Measurements from ENCODE around the gene FOXI1.

FOXI1 gene

DNA sequence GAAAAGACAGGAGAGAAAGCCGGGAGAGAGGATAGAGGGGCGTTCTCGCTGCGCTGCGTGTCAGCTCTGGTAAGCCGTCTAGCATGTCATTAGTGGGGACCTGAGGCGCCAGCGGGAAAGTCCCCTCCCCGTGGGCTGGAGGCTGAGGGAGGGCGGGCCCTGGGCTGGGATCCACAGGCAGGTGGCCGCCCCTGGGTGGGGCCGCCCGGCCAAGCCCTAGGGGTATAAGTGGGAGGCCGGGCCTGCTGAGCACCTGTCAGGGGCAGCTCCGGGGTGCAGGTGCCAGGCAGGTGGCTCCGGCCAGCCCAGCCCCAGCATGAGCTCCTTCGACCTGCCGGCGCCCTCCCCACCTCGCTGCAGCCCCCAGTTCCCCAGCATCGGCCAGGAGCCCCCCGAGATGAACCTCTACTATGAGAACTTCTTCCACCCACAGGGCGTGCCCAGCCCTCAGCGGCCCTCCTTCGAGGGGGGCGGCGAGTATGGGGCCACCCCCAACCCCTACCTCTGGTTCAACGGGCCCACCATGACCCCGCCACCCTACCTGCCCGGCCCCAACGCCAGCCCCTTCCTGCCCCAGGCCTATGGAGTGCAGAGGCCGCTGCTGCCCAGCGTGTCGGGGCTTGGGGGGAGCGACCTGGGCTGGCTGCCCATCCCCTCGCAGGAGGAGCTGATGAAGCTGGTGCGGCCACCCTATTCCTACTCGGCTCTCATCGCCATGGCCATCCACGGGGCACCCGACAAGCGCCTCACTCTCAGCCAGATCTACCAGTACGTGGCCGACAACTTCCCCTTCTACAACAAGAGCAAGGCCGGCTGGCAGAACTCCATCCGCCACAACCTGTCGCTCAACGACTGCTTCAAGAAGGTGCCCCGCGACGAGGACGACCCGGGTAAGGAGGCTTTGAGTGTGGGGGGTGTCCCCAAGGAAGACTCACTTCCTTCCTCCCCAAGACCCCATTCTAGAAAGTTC is at the start of gene FOXI1:
Gene FOXI1, plus strand, starts transcription at position 256 of the 970 bp plus-strand sequence. Its CDS starts 61 bp downstream, at position 317.
- no peak for DNase-seq (ENCODE audit: low read depth in 2 of 2)

DNA sequence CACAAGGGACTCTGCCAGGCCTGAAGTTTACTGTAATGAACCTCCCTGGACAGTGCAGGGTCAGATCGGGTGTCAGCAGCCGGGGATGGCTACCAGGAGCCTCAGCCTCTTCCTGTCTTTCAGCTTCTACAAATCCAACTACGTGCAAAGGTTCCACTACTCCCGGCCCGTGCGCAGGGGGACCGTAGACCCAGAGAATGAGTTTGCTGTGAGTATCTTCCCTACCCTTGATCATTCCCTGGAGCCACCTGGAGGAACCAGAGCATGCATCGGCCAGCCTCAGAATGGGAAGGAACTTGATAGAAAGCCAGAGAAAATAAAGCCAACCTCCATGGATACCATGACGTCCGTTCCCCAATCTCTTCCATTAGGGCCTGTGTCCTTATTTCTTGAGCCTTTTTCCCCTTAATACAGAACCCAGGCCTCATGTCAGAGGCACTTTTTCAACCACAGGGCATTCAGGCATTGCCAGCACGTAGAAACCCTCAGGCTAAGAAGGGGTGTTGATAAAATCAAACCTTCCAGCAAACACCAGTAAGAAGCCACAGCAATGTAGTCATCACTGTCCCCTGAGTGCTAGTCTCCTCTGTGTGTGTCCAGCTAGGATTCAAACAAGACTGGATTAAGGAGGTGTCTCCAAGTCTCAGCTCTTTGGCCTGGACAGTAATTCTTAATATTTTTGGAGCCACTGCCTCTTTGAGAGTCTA is 49.0 kb upstream of the FOXI1 start:
- DNase-seq (ENCODE audit: low read depth in 2 of 2): no peak

DNA sequence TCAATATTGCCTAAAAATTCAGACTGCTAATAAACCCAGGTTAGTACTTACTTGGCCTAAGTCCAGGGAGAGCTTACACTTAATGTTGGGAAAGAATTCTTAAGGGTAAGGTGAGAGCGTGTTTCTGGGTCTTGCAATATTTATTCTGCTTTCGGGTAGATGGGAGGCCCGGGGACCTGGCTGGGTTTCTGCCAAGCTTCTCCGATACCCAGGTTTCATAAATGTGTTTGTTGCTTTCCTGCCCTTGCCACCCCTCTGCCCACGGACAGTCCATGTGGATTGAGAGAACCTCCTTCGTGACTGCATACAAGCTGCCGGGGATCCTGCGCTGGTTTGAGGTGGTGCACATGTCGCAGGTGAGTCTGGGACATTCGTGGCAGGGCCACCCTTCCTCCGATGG is 48.4 kb upstream of the FOXI1 start:
- no peak for DNase-seq (ENCODE audit: low read depth in 2 of 2)

DNA sequence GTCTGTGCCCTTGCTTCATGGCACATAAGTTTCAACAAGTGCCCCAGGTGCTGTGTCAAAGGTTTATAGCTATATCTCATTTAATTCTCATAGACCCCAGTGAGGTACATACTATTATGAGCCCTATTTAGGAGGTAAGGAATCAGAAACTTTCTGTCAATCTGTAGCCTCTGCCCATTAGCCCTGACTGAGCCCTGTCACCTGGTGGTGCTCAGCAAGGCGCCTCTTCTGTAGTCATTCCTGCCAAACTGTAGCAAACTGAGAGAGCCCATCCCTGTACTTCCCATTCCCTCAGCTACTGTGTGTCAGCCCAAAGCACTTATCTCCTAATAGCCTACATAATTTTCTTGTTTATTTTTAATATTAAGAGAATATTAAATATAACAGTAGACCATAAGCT is 46.5 kb upstream of the FOXI1 start:
- DNase-seq (ENCODE audit: low read depth in 2 of 2): no peak

DNA sequence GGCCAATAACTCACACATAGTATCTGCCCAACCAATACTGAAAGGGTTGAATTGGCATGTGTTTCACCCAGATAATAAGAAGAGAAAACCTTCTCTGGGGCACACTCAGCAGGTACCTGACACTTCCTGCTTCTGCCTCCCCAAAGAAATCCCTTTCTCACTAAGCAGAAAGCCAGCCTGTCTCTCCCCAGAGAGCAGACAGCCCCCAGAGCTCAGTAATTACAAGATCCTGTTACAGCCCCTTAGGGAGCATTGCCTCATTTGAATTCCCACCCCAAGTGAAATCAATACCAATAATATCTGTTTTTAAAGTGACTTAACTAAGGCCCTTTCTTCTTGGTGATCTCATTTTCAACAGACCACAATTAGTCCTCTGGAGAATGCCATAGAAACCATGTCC is 38.5 kb upstream of the FOXI1 start:
- DNase-seq (ENCODE audit: low read depth in 2 of 2): no peak

DNA sequence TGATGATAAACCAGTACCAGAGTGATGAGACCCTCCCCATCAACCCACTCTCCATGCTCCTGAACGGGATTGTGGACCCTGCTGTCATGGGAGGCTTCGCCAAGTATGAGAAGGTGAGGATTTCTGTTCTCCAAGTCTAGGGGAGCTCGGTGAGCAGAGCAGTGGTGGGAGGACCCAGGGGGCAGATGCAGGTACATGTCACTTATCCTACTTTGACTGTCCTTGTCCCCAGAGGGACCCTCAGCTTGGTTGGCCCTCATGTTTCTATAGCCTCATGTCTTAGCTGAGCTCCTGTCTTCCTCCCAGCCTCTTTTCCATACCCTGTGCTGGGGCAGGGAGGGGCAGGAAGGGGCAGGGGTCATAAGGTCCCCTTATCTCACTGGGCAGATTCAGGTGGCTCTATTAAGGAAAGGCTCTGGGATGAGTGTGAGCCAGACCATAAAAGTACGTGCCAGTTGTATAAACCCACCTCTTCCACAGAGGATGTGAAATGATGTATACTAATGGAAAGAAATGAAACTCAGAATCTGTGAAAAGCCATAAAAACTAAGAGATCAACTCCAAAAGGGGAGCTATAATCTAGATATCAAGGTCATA is 38.0 kb upstream of the FOXI1 start:
- no peak for DNase-seq (ENCODE audit: low read depth in 2 of 2)

DNA sequence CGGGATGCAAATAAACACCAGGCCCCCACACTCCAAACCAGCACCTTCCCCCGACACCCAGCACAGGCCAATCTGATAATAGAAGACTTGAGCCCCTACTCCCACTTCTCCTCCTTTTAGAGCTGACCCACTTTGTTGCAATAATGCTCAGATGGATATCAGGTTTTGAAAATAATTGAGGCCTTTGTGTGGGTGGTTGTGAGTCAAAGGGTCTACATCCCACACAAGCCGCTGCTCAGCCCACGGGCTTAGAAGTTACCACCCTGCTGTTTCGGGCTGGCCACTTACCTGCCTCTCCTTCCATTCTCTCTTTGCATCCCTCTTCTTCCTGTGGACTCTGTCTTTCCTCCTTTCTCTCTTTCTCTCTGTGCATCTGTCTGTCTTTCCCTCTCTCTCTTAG is 36.2 kb upstream of the FOXI1 start:
- DNase-seq (ENCODE audit: low read depth in 2 of 2): no peak

DNA sequence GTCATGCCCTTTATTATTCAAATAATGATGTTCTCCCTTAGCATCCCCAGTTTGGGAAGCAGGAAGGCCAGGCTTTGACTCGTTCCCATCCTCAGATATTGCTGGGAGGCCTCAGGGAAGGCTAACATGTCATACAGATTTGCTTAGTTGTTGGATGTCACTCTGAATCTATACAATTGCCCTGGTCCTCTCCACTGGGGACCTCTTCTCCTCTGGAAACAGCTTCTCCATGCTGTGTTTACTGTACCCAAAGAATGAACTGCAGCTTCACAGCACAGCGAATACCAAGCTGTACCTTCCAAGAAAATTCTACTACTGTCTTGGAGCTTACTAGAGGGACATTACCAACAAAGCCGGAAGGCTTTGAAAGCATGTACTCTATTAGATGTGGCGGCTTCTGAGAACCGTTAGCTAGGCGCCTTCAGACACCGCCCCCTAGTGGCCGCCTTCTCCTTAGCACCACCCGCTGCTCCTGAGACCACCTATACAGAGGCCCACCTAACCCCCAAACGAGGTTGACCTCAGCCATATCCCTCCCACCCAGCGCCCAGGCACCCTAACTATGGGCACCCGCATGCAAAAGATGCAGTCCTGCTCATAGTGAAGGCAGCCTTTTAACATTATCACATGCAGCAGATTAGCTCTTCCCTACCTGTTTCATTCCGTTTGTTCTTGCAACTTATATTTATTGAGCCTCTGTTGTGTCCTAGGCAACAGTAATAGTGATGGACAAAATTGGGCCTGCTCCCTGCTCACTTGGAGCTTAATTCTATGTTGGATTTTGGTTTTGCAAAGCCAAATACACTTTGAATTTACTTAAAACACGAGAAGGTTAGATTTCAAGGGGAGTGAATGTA is 34.9 kb upstream of the FOXI1 start:
- peak; percentile 8 for DNase-seq (ENCODE audit: low read depth in 2 of 2)

DNA sequence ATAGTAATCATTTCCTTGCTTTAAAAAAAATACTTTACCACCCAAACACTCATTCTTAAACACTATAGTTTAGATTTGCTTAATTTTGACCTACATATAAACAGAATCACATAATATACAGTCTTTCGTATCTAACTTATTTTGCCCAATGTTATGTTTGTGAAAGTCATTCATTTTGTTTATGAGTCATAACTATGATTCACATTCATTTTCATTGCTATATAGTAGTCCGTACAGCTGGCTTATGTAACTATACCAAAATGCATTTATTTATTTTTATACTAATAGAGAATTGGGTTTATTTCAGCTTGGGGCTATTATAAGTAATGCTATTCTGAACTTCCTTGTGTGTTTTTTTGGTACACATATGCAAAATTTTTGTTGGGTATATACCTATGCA is 33.9 kb upstream of the FOXI1 start:
- DNase-seq (ENCODE audit: low read depth in 2 of 2): no peak

DNA sequence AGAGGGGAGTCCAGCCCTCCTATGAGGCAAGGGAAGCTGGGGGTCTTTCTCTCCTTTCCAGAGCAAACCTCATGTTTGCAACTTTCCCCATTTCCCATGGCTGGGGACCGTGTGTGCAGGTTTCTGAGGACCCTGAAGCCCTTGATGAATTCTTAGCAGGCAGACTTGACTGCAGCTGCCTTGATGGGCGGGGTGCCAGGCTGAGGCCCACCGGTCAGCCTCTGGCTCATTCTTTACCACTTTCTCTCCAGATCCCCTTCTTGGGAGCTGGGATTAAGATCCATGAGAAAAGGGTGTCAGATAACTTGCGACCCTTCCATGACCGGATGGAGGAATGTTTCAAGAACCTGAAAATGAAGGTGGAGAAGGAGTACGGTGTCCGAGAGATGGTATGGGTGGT is 30.0 kb upstream of the FOXI1 start:
- no peak for DNase-seq (ENCODE audit: low read depth in 2 of 2)

DNA sequence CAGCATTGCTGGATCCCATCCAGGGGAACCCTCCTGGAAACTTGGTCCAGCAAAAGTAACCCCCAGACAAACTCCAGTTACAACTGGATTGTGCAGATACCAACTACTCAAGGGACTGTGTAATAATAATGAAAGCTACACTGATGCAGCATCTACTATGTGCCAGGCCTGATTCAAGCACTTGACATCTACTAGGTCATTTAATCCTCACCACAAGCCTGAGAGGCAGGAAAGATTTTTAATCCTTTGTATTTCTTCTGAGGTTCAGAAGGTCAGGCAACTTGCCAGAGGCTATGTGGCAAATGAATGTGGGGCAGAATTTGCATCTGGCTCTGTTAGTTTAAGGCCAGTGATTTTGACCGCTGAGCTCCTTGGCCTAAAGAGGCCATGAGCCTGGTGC is 29.5 kb upstream of the FOXI1 start:
- DNase-seq (ENCODE audit: low read depth in 2 of 2): no peak

DNA sequence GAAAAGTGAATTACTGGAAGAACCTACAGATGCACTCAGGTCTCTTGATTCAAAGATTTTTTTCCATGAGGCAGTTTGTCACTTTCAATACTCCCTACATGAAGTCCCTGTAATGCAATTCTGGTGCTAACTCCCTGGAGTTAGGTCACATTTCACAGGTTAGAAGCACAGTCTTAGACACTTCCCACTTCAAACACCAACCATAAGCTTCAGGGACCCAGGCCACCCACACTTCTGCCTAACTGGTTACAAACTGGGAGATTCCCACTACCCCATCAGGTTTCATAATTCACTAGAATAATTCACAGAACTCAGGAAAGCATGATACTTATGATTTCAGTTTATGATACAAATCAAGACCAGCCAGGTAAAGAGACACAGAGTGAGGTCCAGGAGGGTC is 29.0 kb upstream of the FOXI1 start:
- no peak for DNase-seq (ENCODE audit: low read depth in 2 of 2)

DNA sequence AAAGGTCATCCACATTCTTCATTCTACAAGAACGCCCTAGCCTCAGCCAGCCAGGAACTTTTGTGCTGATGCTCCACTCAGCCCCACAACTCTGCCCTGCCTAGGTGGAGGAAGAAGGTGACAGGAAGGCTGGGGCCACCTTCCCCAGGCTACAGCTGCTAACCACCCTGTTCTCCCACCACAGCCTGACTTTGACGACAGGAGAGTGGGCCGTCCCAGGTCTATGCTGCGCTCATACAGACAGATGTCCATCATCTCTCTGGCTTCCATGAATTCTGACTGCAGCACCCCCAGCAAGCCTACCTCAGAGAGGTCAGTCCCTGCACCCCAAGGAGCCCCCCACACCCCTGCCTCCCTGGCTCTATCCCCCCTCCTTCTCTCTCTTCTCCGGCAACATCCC is 28.2 kb upstream of the FOXI1 start:
- DNase-seq (ENCODE audit: low read depth in 2 of 2): no peak

DNA sequence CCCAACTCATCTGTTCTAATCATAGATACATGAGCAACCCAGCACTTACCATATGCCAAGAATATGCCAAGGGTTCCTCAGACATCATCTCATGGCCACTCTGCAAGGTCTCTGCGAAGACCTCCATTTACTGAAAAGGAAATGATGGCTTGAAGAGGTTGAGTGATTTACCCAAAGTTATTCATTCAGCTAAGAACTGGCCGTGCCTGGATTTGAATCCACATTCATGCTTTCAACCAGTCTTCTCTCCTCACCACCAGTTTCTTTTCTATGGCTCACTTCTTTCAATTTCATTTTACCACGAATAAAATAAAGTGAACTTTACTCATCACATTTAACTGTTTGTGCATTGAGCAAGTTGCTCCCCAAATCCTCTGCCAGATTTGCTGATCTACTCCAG is 27.2 kb upstream of the FOXI1 start:
- DNase-seq (ENCODE audit: low read depth in 2 of 2): no peak

DNA sequence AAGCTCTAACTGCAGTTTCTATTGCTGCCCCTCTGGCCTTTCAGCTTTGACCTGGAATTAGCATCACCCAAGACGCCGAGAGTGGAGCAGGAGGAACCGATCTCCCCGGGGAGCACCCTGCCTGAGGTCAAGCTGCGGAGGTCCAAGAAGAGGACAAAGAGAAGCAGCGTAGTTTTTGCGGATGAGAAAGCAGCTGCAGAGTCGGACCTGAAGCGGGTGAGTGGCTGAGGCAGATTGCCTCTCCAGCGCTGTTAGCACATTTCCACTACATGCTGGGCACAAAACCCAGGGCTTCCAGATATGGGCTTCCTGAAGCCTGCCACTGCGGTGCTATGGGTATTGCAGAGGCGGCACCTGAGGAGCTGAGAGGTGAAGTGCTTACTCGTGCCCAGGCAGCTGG is 26.8 kb upstream of the FOXI1 start:
- DNase-seq (ENCODE audit: low read depth in 2 of 2): no peak

DNA sequence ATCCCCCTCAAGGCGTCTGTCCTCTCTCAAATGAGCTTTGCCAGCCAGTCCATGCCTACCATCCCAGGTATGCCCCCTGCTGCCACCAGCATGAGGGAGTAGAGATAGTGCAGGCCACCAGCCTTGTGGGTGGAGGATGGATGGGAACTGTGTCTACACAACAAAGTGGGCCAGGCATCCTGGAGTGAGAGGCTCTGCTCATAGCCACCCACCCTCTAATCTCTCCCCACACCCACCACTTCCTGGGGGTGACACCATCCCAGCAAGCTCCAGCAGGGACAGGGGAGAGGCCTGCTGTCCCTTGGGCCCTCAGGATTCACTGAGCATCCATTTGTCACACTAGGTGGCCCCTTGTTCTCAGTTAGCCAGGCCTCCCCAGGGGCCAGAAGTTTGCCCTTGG is 25.5 kb upstream of the FOXI1 start:
- no peak for DNase-seq (ENCODE audit: low read depth in 2 of 2)

DNA sequence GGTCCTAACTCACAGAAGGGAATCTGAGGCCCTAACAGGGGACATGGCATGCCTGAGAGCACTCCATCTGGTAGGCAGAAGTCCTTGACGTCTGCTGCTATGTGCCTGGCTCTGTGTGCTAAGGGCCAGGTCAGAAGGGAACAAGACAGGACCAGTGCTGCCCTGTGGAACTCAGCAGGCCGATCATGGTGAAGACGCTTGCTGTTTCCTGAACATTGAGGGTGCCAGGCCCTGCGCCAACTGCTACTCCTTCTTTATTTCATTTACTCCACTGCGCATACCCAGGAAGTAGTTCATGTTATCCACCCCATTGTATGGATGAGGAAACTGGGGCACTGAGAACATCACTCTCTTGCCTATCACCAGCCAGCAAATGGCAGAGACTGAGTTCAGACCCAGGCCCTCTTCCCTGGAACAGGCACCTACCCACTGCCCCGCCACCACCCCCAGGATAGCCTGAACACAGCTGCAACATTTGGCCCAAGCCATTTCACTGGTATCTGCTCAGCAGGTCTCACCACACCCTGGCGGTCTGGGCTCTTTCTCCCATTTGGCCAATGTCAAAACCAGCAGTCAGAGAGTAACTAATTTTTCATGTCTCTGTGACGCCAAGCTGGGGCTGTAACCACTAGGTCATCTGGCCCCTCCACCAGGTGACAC is 24.8 kb upstream of the FOXI1 start:
- no peak for DNase-seq (ENCODE audit: low read depth in 2 of 2)

DNA sequence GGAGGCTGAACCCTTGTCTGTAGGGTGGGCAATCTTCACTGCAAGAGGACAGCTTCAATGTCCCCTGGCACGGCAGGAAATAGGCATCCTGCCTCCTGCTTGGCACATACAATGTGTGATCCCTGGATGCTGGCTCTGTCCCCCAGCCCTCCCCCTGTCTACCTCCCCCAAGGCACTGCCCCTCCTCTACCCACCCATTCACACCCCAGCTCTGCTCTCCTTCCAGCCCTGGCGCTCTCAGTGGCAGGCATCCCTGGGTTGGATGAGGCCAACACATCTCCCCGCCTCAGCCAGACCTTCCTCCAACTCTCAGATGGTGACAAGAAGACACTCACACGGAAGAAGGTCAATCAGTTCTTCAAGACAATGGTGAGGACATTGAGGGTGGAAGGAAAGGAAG is 24.1 kb upstream of the FOXI1 start:
- no peak for DNase-seq (ENCODE audit: low read depth in 2 of 2)

DNA sequence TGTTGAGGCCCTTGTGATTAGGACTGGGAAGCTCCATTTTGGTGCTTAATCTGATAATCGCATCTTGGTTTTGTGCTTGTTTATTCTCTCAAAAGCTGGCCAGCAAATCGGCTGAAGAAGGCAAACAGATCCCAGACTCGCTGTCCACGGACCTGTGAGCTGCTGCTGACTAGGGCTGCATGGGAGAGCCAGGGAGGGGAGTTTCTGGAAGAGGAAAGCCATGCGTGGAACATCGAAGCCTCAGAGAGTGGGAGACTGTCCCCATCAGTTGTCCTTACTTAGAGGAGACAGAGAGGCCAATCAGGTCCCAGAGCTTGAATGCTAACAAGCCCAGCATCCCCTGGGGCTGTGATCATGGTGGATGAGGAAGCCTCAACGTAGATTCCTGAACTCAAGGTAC is 23.0 kb upstream of the FOXI1 start:
- no peak for DNase-seq (ENCODE audit: low read depth in 2 of 2)

DNA sequence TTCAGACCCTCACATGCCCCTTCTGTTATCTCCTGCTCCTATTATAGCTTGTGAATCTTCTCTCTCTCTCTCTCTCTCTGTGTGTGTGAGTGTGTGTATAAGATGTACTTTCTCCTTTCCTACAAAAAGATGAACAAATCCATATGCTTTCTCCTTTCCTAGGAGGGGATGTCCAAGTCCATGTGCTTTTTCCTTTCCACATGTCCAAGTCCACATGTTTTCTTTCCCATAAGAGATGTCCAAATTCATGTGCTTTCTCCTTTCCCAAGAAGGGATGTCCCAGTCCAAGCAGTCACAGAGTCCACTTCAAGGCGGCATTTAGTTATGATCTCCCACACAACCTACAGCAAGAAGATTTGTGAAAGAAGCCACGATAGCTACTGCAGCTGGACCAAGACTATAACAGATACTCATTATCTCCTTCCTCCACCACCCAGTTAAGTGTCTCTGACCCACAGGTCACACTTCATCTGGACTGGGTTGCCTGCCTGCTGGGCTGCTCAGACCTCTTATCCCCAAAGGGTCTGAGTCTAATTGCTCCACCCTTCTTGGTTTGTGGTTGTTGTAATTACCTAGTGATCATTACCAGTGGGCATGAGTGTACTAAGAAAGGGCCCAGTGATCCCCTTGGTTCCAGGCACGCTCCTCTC is 18.4 kb upstream of the FOXI1 start:
- DNase-seq (ENCODE audit: low read depth in 2 of 2): no peak
